ENCODE results near the gene PIBF1. TPM values are rescaled to one million over a fixed set of nuclear protein-coding genes. Genes with fewer than 3 reads are reported as not detected.
A peak's percentile ranks its signal among the peaks of the same experiment; 100 is the strongest.

Gene PIBF1
- 28.4 and 32.5 TPM in 2 replicates for total RNA-seq (ENCODE audit: low replicate concordance)
- long read RNA-seq, transcript PIBF1-201 (18 exons, 3,154 nt), result major isoform, 44 of 117 reads
- long read RNA-seq, partial matches to known transcripts, result 53 of 117 reads
- long read RNA-seq, other reads (novel, unspliced or antisense), result 20 of 117 reads

DNA sequence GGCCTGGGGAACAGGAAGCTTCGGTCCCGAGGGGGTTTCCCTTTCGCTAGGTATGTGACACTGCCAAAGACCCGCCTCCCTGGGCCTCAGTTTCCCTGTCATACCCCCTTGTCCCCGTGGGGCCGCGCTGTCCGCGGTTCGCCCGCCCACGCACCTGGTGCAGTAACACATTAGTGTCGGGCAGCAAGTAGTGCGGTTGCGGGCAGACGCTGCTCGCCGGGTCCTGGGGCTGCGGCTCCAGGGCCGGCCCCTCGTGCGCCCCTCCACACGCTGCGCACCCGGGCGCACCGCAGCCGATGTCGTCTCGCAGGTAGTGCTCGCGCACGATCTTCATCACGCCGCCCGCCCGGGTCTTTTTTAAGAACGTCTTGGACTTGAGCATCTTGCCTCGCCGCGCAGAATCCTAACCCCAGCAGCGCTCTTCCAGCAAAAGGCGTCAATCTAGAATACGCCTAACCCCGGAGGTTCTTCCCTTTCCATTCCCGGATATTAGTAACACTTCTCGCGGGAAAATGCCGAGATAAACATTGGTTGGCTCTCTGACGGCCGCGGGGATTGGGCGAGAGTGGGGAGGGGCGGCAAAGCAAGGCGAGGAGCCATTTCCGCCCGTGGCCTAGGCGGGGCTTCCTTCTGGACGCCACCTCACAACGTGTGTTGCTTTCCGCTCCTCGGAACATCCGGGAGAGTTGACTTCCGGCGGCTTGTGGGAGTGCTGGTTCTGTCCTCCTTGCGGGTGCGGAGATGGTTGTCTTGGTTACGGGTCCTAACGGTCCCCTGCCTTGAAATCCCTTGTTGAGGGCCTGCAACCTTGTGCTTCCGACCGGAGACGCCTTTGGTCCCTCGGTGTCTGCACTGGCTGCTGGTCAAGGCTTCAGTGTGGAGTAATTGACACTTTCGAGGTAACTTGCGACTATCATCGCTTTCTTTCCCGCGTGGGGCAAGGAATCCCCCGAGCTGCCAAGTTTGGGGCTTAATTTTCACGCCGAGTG, at the start of gene PIBF1, which contains the start of gene DIS3:
TSS of gene PIBF1 (plus strand) at position 683 of the 989 bp plus-strand sequence. CDS start 1,337 bp downstream, outside the sequence.
TSS of gene DIS3 (minus strand) at position 450 of the 989 bp plus-strand sequence. CDS start at position 382, 68 bp downstream.
- Mint-ChIP-seq H3K4me1 (ENCODE audit: unreplicated experiment) (peaks cover 29% of the 10 kb centered on the region), H3K9me3 (no peaks in the 10 kb centered on the region), H3K27ac (peak within 1 kb of the TSS; percentile 98), H3K27me3 (no peaks in the 10 kb centered on the region), H3K36me3 (peaks cover 28% of the 10 kb centered on the region), H3K4me3 (peak within 1 kb of the TSS; percentile 100)
- DNase-seq (ENCODE audit: extremely low spot score, unreplicated experiment), result peak; percentile 98
- peak; percentile 38 for TF ChIP-seq CTCF (conservative IDR thresholded peaks at IDR 0.05)

DNA sequence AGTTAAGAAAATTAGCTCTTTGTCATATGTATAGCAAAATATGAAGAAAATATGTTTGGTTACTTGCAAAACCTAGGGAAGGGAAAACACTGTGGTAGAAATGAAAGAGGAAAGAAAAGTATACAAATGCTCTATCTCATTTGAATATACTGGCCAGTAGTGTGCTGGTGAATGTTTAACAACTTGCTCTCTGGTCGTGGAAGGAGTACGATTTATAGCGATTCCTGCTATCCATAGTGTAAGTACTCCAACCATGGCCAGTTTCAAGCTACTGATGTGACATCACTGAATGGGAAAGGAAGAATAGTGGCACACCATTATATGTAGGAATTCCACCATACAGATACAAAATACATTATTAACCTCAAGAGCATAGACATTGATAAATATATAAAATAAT, 44.9 kb upstream of the PIBF1 start:
- Mint-ChIP-seq H3K4me1 (ENCODE audit: unreplicated experiment) (no peaks in the 10 kb centered on the region), H3K27me3 (no peaks in the 10 kb centered on the region), H3K36me3 (peaks cover 18% of the 10 kb centered on the region), H3K27ac (no peak overlapping the region), H3K9me3 (no peaks in the 10 kb centered on the region), H3K4me3 (no peak overlapping the region)
- DNase-seq (ENCODE audit: extremely low spot score, unreplicated experiment), result no peak
- no peak for TF ChIP-seq CTCF (conservative IDR thresholded peaks at IDR 0.05)

- H3K27ac Mint-ChIP-seq, result no peak overlapping the region
These were observed 41.9 kb upstream of the PIBF1 start for GRCh38 chr13:72740015-72740414.

GRCh38 chr13:72745260-72745659, 36.7 kb upstream of the PIBF1 start:
- Mint-ChIP-seq H3K4me3 (no peak overlapping the region), H3K9me3 (no peaks in the 10 kb centered on the region), H3K27ac (no peak overlapping the region)

More at GRCh38 chr13:72740015-72740414, 41.9 kb upstream of the PIBF1 start:
- no peak for DNase-seq (ENCODE audit: extremely low spot score, unreplicated experiment)
- TF ChIP-seq CTCF (conservative IDR thresholded peaks at IDR 0.05), result no peak
- Mint-ChIP-seq H3K4me1 (ENCODE audit: unreplicated experiment) (no peaks in the 10 kb centered on the region), H3K36me3 (peaks cover 19% of the 10 kb centered on the region), H3K9me3 (no peaks in the 10 kb centered on the region), H3K4me3 (no peak overlapping the region), H3K27me3 (no peaks in the 10 kb centered on the region)

DNA sequence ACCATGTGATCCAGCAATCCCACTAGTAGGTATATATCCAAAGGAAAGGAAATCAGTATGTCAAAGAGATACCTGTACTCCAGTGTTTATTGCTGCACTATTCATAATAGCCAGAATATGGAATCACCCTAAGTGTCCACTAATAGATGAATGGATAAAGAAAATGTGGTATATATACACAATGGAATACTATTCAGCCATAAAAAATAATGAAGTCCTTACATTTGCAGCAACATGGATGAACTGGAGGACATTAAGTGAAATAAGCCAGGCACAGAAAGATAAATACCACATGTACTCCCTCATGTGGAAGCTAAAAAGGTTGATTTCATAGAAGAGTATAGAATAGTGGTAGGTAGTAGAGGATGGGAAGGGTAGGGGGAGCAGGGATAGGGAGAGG, 30.7 kb upstream of the PIBF1 start:
- H3K36me3 Mint-ChIP-seq, result peaks cover 60% of the 10 kb centered on the region
- no peaks in the 10 kb centered on the region for H3K27me3 Mint-ChIP-seq
- H3K4me1 Mint-ChIP-seq (ENCODE audit: unreplicated experiment), result no peaks in the 10 kb centered on the region
- H3K4me3 Mint-ChIP-seq, result no peak overlapping the region
- peaks cover 8% of the 10 kb centered on the region for H3K9me3 Mint-ChIP-seq
- no peak for DNase-seq (ENCODE audit: extremely low spot score, unreplicated experiment)
- no peak overlapping the region for H3K27ac Mint-ChIP-seq
- TF ChIP-seq CTCF (conservative IDR thresholded peaks at IDR 0.05), result no peak

More at GRCh38 chr13:72745260-72745659, 36.7 kb upstream of the PIBF1 start:
- no peak for DNase-seq (ENCODE audit: extremely low spot score, unreplicated experiment)
- no peak for TF ChIP-seq CTCF (conservative IDR thresholded peaks at IDR 0.05)
- Mint-ChIP-seq H3K27me3 (no peaks in the 10 kb centered on the region), H3K4me1 (ENCODE audit: unreplicated experiment) (no peaks in the 10 kb centered on the region), H3K36me3 (peaks cover 43% of the 10 kb centered on the region)

Measured in type B pancreatic cell (in vitro differentiated cells).